PC-9 (cell line): ENCODE data around the gene DSG3.

Experiments used
- EZH2 ChIP-seq: fragments of 200-600 bp; sonication (generic); IDR thresholded peaks from 2 replicates; pipeline ENCODE4 v1.8.0; 2017; ENCODE audit warnings: antibody characterized with exemption, low read depth
- TF ChIP-seq, protein P1 (sequence below): fragments of 200-600 bp; sonication (generic); conservative IDR thresholded peaks from 2 replicates; pipeline ENCODE4 v1.6.1; 2017; ENCODE audit warnings: mixed run types, antibody characterized with exemption, mild to moderate bottlenecking, moderate library complexity

DNA sequence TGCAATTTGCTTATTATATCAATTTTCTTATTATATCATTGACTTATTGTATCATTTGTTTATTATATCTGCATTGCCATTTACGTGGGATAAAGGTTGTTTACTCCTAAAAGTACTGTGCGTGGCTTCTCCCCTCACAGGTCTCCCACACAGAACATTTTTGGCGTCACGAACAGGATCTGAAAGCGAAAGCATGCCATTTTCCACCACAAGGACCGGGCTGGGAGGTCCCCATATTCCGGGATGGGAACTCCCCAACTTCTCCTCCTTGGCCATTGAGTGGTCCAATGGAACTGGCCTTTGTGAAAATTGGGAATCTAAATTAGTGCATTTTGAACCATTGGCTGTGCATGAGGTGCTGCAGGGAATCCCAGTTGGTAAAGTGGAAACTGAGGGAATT is 45.6 kb downstream of the DSG3 start:
- TF ChIP-seq, protein P1, sequence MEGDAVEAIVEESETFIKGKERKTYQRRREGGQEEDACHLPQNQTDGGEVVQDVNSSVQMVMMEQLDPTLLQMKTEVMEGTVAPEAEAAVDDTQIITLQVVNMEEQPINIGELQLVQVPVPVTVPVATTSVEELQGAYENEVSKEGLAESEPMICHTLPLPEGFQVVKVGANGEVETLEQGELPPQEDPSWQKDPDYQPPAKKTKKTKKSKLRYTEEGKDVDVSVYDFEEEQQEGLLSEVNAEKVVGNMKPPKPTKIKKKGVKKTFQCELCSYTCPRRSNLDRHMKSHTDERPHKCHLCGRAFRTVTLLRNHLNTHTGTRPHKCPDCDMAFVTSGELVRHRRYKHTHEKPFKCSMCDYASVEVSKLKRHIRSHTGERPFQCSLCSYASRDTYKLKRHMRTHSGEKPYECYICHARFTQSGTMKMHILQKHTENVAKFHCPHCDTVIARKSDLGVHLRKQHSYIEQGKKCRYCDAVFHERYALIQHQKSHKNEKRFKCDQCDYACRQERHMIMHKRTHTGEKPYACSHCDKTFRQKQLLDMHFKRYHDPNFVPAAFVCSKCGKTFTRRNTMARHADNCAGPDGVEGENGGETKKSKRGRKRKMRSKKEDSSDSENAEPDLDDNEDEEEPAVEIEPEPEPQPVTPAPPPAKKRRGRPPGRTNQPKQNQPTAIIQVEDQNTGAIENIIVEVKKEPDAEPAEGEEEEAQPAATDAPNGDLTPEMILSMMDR: no peak
- TF ChIP-seq EZH2: no peak
